Measurements from ENCODE around the gene FKBP4. TPM values are rescaled to one million over a fixed set of nuclear protein-coding genes. Genes with fewer than 3 reads are reported as not detected.

Gene FKBP4, protein sequence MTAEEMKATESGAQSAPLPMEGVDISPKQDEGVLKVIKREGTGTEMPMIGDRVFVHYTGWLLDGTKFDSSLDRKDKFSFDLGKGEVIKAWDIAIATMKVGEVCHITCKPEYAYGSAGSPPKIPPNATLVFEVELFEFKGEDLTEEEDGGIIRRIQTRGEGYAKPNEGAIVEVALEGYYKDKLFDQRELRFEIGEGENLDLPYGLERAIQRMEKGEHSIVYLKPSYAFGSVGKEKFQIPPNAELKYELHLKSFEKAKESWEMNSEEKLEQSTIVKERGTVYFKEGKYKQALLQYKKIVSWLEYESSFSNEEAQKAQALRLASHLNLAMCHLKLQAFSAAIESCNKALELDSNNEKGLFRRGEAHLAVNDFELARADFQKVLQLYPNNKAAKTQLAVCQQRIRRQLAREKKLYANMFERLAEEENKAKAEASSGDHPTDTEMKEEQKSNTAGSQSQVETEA
- 10 to 100 TPM; 20.3 to 48.6 (median 34.4) TPM for polyA plus RNA-seq
- long read RNA-seq, donor 1, transcript FKBP4-201 (10 exons, 3,732 nt), result major isoform, 20 of 75 reads
- long read RNA-seq, donor 1, partial matches to known transcripts, result 54 of 75 reads
- long read RNA-seq, donor 1, other reads (novel, unspliced or antisense), result 0 of 75 reads
- long read RNA-seq, donor 2, transcript FKBP4-201 (10 exons, 3,732 nt), result major isoform, 11 of 11 reads
- long read RNA-seq, donor 2, partial matches to known transcripts, result 0 of 11 reads
- long read RNA-seq, donor 2, other reads (novel, unspliced or antisense), result 0 of 11 reads
- long read RNA-seq, donor 3, partial matches to known transcripts, result 0 of 2 reads
- long read RNA-seq, donor 3, other reads (novel, unspliced or antisense), result 0 of 2 reads
- long read RNA-seq, donor 4, result 0 reads
- long read RNA-seq, donor 5, partial matches to known transcripts, result 0 of 1 reads
- long read RNA-seq, donor 5, other reads (novel, unspliced or antisense), result 0 of 1 reads
- long read RNA-seq, donor 6, transcript FKBP4-201 (10 exons, 3,732 nt), result major isoform, 12 of 12 reads
- long read RNA-seq, donor 6, partial matches to known transcripts, result 0 of 12 reads
- long read RNA-seq, donor 6, other reads (novel, unspliced or antisense), result 0 of 12 reads
- long read RNA-seq, donor 7, result 0 reads
- long read RNA-seq, donor 8, partial matches to known transcripts, result 0 of 1 reads
- long read RNA-seq, donor 8, other reads (novel, unspliced or antisense), result 0 of 1 reads
- long read RNA-seq, donor 9, partial matches to known transcripts, result 0 of 1 reads
- long read RNA-seq, donor 9, other reads (novel, unspliced or antisense), result 0 of 1 reads
- long read RNA-seq, donor 10, transcript FKBP4-201 (10 exons, 3,732 nt), result major isoform, 9 of 9 reads
- long read RNA-seq, donor 10, partial matches to known transcripts, result 0 of 9 reads
- long read RNA-seq, donor 10, other reads (novel, unspliced or antisense), result 0 of 9 reads

GRCh38 chr12:2794736-2795289, at the start of gene FKBP4:
Gene FKBP4, plus strand, starts transcription at chr12:2794970. Its CDS starts 170 bp downstream, at chr12:2795140.
- FAIRE-seq (no peak), DNase-seq (peak; percentile 91 to 94)
- Histone ChIP-seq H3K27me3 (ENCODE audit: control insufficient read depth in 3 of 3, insufficient read depth in 3 of 3, low read length in 3 of 3) (peaks cover 0 to 7% (median 0%) of the 10 kb centered on the region in 3 donors), H3K4me3 (ENCODE audit: low read depth in 1 of 3, low read length in 3 of 3) (peak within 1 kb of the TSS; percentile 77 to 80 (median 80)), H3K9me3 (ENCODE audit: control insufficient read depth in 2 of 2, insufficient read depth in 1 of 2, low read depth in 1 of 2, low read length in 1 of 2) (no peaks in the 10 kb centered on the region), H3K27ac (ENCODE audit: low read depth in 1 of 3, low read length in 2 of 3) (peak within 1 kb of the TSS; percentile 33 to 59 (median 59)), H3K4me1 (ENCODE audit: control insufficient read depth in 3 of 3, insufficient read depth in 2 of 3, low read depth in 1 of 3, low read length in 2 of 3) (peaks cover 0 to 10% (median 0%) of the 10 kb centered on the region in 3 donors), H3K36me3 (ENCODE audit: control insufficient read depth in 3 of 3, insufficient read depth in 2 of 3, low read depth in 1 of 3, low read length in 3 of 3) (peaks cover 2 to 22% (median 6%) of the 10 kb centered on the region in 3 donors)
- 0% methylated on average over 44 to 63 of the region's 63 CpGs for WGBS, 3 donors

DNA sequence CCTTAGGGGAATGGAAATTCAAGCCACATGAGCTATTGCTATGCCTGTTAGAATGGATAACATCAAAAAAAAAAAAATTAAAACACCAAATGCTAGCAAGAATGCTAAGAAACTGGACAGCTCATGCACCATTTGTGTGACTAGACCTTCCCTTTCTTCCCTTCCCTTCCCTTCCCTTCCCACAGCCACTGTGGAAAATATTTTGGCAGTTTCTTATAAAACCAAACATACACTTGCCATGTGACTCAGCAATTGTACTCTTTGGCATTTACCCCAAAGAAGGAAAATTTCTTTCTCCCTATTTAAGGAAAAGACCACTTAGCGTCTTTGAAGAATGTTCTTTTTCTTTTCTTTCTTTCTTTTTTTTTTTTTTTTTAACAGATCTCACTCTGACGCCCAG, 49.1 kb upstream of the FKBP4 start:
- H3K9me3 ChIP-seq (ENCODE audit: control insufficient read depth in 2 of 2, insufficient read depth in 1 of 2, low read depth in 1 of 2, low read length in 1 of 2), result no peaks in the 10 kb centered on the region
- H3K4me1 ChIP-seq (ENCODE audit: control insufficient read depth in 3 of 3, insufficient read depth in 2 of 3, low read depth in 1 of 3, low read length in 2 of 3), result no peaks in the 10 kb centered on the region
- DNase-seq, result no peak
- no peak overlapping the region for H3K4me3 ChIP-seq (ENCODE audit: low read depth in 1 of 3, low read length in 3 of 3)
- H3K27me3 ChIP-seq (ENCODE audit: control insufficient read depth in 3 of 3, insufficient read depth in 3 of 3, low read length in 3 of 3), result no peaks in the 10 kb centered on the region
- no peak for FAIRE-seq
- 47 to 67% (median 59%) methylated on average over 2 of the region's 2 CpGs for WGBS, 3 donors
- no peak overlapping the region for H3K27ac ChIP-seq (ENCODE audit: low read depth in 1 of 3, low read length in 2 of 3)
- no peaks in the 10 kb centered on the region for H3K36me3 ChIP-seq (ENCODE audit: control insufficient read depth in 3 of 3, insufficient read depth in 2 of 3, low read depth in 1 of 3, low read length in 3 of 3)

DNA sequence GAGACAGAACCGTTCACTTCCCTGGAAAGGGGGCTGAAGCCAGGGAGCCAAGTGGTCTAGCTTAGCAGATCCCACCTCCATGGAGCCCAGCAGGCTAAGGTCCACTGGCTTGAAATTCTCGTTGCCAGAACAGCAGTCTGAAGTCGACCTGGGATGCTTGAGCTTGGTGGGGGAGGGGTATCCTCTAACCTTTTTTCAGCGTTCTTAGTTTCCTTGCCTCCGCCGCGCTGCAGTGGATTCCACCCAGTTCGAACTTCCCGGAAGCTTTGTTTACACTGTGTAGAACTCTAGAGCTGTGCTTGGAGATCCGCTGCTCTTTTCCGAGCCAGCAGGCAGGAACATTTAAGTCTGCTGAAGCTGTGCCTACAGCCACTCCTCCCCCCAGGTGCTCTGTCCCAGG, 45.2 kb upstream of the FKBP4 start:
- no peaks in the 10 kb centered on the region for H3K4me1 ChIP-seq (ENCODE audit: control insufficient read depth in 3 of 3, insufficient read depth in 2 of 3, low read depth in 1 of 3, low read length in 2 of 3)

DNA sequence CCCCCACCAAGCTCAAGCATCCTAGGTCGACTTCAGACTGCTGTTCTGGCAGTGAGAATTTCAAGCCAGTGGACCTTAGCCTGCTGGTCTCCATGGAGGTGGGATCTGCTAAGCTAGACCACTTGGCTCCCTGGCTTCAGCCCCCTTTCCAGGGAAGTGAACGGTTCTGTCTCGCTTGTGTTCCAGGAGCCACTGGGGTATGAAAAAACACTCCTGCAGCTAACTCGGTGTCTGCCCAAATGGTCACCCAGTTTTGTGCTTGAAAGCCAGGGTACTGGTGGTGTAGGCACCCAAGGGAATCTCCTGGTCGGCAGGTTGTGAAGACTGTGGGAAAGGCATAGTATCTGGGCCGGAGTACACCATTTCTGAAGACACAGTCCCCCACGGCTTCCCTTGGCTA, 44.6 kb upstream of the FKBP4 start:
- Histone ChIP-seq H3K36me3 (ENCODE audit: control insufficient read depth in 3 of 3, insufficient read depth in 2 of 3, low read depth in 1 of 3, low read length in 3 of 3) (no peaks in the 10 kb centered on the region), H3K4me3 (ENCODE audit: low read depth in 1 of 3, low read length in 3 of 3) (no peak overlapping the region), H3K9me3 (ENCODE audit: control insufficient read depth in 2 of 2, insufficient read depth in 1 of 2, low read depth in 1 of 2, low read length in 1 of 2) (no peaks in the 10 kb centered on the region), H3K4me1 (ENCODE audit: control insufficient read depth in 3 of 3, insufficient read depth in 2 of 3, low read depth in 1 of 3, low read length in 2 of 3) (no peaks in the 10 kb centered on the region), H3K27me3 (ENCODE audit: control insufficient read depth in 3 of 3, insufficient read depth in 3 of 3, low read length in 3 of 3) (peaks cover 0 to 11% (median 0%) of the 10 kb centered on the region in 3 donors), H3K27ac (ENCODE audit: low read depth in 1 of 3, low read length in 2 of 3) (no peak overlapping the region)
- WGBS, 3 donors, result 62 to 68% (median 63%) methylated on average over 7 of the region's 7 CpGs
- no peak for DNase-seq
- FAIRE-seq, result no peak

More for the DNA sequence above, 45.2 kb upstream of the FKBP4 start:
- no peak for FAIRE-seq
- Histone ChIP-seq H3K27ac (ENCODE audit: low read depth in 1 of 3, low read length in 2 of 3) (no peak overlapping the region), H3K27me3 (ENCODE audit: control insufficient read depth in 3 of 3, insufficient read depth in 3 of 3, low read length in 3 of 3) (peaks cover 0 to 9% (median 0%) of the 10 kb centered on the region in 3 donors), H3K36me3 (ENCODE audit: control insufficient read depth in 3 of 3, insufficient read depth in 2 of 3, low read depth in 1 of 3, low read length in 3 of 3) (no peaks in the 10 kb centered on the region), H3K9me3 (ENCODE audit: control insufficient read depth in 2 of 2, insufficient read depth in 1 of 2, low read depth in 1 of 2, low read length in 1 of 2) (no peaks in the 10 kb centered on the region), H3K4me3 (ENCODE audit: low read depth in 1 of 3, low read length in 3 of 3) (no peak overlapping the region)
- no peak for DNase-seq
- 54 to 73% (median 59%) methylated on average over 10 to 11 of the region's 11 CpGs for WGBS, 3 donors

- no peak overlapping the region for H3K27ac ChIP-seq (ENCODE audit: low read depth in 1 of 3, low read length in 2 of 3)
- H3K9me3 ChIP-seq (ENCODE audit: control insufficient read depth in 2 of 2, insufficient read depth in 1 of 2, low read depth in 1 of 2, low read length in 1 of 2), result no peaks in the 10 kb centered on the region
- peaks cover 0 to 11% (median 0%) of the 10 kb centered on the region in 3 donors for H3K27me3 ChIP-seq (ENCODE audit: control insufficient read depth in 3 of 3, insufficient read depth in 3 of 3, low read length in 3 of 3)
- no peak overlapping the region for H3K4me3 ChIP-seq (ENCODE audit: low read depth in 1 of 3, low read length in 3 of 3)
- H3K4me1 ChIP-seq (ENCODE audit: control insufficient read depth in 3 of 3, insufficient read depth in 2 of 3, low read depth in 1 of 3, low read length in 2 of 3), result no peaks in the 10 kb centered on the region
- no peak for DNase-seq
- no peaks in the 10 kb centered on the region for H3K36me3 ChIP-seq (ENCODE audit: control insufficient read depth in 3 of 3, insufficient read depth in 2 of 3, low read depth in 1 of 3, low read length in 3 of 3)
- no peak for FAIRE-seq
Measured at GRCh38 chr12:2751230-2751629, 43.5 kb upstream of the FKBP4 start.

GRCh38 chr12:2751686-2752085, 43.1 kb upstream of the FKBP4 start:
- WGBS, 3 donors, result 60 to 77% (median 68%) methylated on average over 2 of the region's 2 CpGs

GRCh38 chr12:2752676-2753371, 41.9 kb upstream of the FKBP4 start:
- WGBS, 3 donors, result 10 to 16% (median 11%) methylated on average over 44 to 58 of the region's 58 CpGs
- H3K36me3 ChIP-seq (ENCODE audit: control insufficient read depth in 3 of 3, insufficient read depth in 2 of 3, low read depth in 1 of 3, low read length in 3 of 3), result no peaks in the 10 kb centered on the region
- DNase-seq (peak; percentile 48 to 88), FAIRE-seq (no peak)
- no peak overlapping the region for H3K4me3 ChIP-seq (ENCODE audit: low read depth in 1 of 3, low read length in 3 of 3)
- H3K4me1 ChIP-seq (ENCODE audit: control insufficient read depth in 3 of 3, insufficient read depth in 2 of 3, low read depth in 1 of 3, low read length in 2 of 3), result no peaks in the 10 kb centered on the region
- H3K27me3 ChIP-seq (ENCODE audit: control insufficient read depth in 3 of 3, insufficient read depth in 3 of 3, low read length in 3 of 3), result peaks cover 0 to 11% (median 0%) of the 10 kb centered on the region in 3 donors
- no peaks in the 10 kb centered on the region for H3K9me3 ChIP-seq (ENCODE audit: control insufficient read depth in 2 of 2, insufficient read depth in 1 of 2, low read depth in 1 of 2, low read length in 1 of 2)
- no peak overlapping the region for H3K27ac ChIP-seq (ENCODE audit: low read depth in 1 of 3, low read length in 2 of 3)

More at GRCh38 chr12:2751686-2752085, 43.1 kb upstream of the FKBP4 start:
- no peaks in the 10 kb centered on the region for H3K36me3 ChIP-seq (ENCODE audit: control insufficient read depth in 3 of 3, insufficient read depth in 2 of 3, low read depth in 1 of 3, low read length in 3 of 3)
- no peaks in the 10 kb centered on the region for H3K9me3 ChIP-seq (ENCODE audit: control insufficient read depth in 2 of 2, insufficient read depth in 1 of 2, low read depth in 1 of 2, low read length in 1 of 2)
- no peak overlapping the region for H3K4me3 ChIP-seq (ENCODE audit: low read depth in 1 of 3, low read length in 3 of 3)
- H3K27me3 ChIP-seq (ENCODE audit: control insufficient read depth in 3 of 3, insufficient read depth in 3 of 3, low read length in 3 of 3), result peaks cover 0 to 11% (median 0%) of the 10 kb centered on the region in 3 donors
- DNase-seq (no peak), FAIRE-seq (no peak)
- H3K4me1 ChIP-seq (ENCODE audit: control insufficient read depth in 3 of 3, insufficient read depth in 2 of 3, low read depth in 1 of 3, low read length in 2 of 3), result no peaks in the 10 kb centered on the region
- H3K27ac ChIP-seq (ENCODE audit: low read depth in 1 of 3, low read length in 2 of 3), result no peak overlapping the region

All from small intestine (tissue), 16 donors.